ENCODE data around the gene FAM50B. TPM values are rescaled to one million over a fixed set of nuclear protein-coding genes. Genes with fewer than 3 reads are reported as not detected.

The FAM50B gene
- total and polyA plus RNA-seq, 2 of the 13 experiments (the other 11 are each of a cell fraction or from before 2014, with no cell fraction given) = 0.05 TPM; not detected in 1

GRCh38 chr6:3885262-3886036 lies 36.3 kb downstream of the FAM50B start (continued):
- TF ChIP-seq STAT6 (CRISPR knock-in tag; IDR thresholded peaks at IDR 0.05; ENCODE audit: borderline replicate concordance) (no peak), ZNF674 (CRISPR knock-in tag; IDR thresholded peaks at IDR 0.05; ENCODE audit: low read depth) (no peak), DZIP1 (CRISPR knock-in tag; IDR thresholded peaks at IDR 0.05) (no peak), ZNF3 (CRISPR knock-in tag; IDR thresholded peaks at IDR 0.05) (no peak), RAD21 (CRISPR knock-in tag; IDR thresholded peaks at IDR 0.05) (peak; percentile 90)

Measured in HepG2 (cell line).